Measurements from ENCODE around the gene SCN5A. TPM values are rescaled to one million over a fixed set of nuclear protein-coding genes. Genes with fewer than 3 reads are reported as not detected.

SCN5A gene
- total and polyA plus RNA-seq, 2 experiments from 2014 or later, result 10.2 to 10.6 TPM

GRCh38 chr3:38522002-38522401 lies 127.5 kb downstream of the SCN5A start:
- Histone ChIP-seq H3K4me2 (no peak overlapping the region), H3F3A (replicated peaks; ENCODE audit: low read depth) (no peaks in the 10 kb centered on the region), H3K27me3 (ENCODE audit: insufficient read depth) (no peaks in the 10 kb centered on the region), H3K36me3 (ENCODE audit: insufficient read depth) (peaks cover 12% of the 10 kb centered on the region), H4K20me1 (replicated peaks; ENCODE audit: insufficient read depth) (no peaks in the 10 kb centered on the region), H3K27ac (ENCODE audit: low read depth) (no peak overlapping the region), H2AFZ (no peak overlapping the region), H3K4me3 (no peak overlapping the region), H3K4me1 (ENCODE audit: insufficient read depth) (peaks cover 24% of the 10 kb centered on the region), H3K79me2 (replicated peaks; ENCODE audit: insufficient read depth) (no peaks in the 10 kb centered on the region), H3K9me2 (ENCODE audit: insufficient read depth) (no peaks in the 10 kb centered on the region)
- DNase-seq (ENCODE audit: low spot score) (no peak), ATAC-seq (no peak)
- no peaks in the 10 kb centered on the region for H3K9me3 Mint-ChIP-seq
- peaks cover 37% of the 10 kb centered on the region for H3K36me3 Mint-ChIP-seq (ENCODE audit: low read depth)
- H3K4me1 Mint-ChIP-seq, result peaks cover 38% of the 10 kb centered on the region
- H3K4me3 Mint-ChIP-seq, result no peak overlapping the region
- no peak for TF ChIP-seq EZH2 (IDR thresholded peaks at IDR 0.05; ENCODE audit: low read depth, unreplicated experiment)
- TF ChIP-seq, protein P1, sequence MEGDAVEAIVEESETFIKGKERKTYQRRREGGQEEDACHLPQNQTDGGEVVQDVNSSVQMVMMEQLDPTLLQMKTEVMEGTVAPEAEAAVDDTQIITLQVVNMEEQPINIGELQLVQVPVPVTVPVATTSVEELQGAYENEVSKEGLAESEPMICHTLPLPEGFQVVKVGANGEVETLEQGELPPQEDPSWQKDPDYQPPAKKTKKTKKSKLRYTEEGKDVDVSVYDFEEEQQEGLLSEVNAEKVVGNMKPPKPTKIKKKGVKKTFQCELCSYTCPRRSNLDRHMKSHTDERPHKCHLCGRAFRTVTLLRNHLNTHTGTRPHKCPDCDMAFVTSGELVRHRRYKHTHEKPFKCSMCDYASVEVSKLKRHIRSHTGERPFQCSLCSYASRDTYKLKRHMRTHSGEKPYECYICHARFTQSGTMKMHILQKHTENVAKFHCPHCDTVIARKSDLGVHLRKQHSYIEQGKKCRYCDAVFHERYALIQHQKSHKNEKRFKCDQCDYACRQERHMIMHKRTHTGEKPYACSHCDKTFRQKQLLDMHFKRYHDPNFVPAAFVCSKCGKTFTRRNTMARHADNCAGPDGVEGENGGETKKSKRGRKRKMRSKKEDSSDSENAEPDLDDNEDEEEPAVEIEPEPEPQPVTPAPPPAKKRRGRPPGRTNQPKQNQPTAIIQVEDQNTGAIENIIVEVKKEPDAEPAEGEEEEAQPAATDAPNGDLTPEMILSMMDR (conservative IDR thresholded peaks at IDR 0.05; ENCODE audit: low read depth in 2 of 2), result no peak
- TF ChIP-seq ZNF114 (CRISPR knock-in tag; IDR thresholded peaks at IDR 0.05), result no peak
- no peak for TF ChIP-seq NANOG (IDR thresholded peaks at IDR 0.05; ENCODE audit: borderline replicate concordance)
- TF ChIP-seq, protein P2, sequence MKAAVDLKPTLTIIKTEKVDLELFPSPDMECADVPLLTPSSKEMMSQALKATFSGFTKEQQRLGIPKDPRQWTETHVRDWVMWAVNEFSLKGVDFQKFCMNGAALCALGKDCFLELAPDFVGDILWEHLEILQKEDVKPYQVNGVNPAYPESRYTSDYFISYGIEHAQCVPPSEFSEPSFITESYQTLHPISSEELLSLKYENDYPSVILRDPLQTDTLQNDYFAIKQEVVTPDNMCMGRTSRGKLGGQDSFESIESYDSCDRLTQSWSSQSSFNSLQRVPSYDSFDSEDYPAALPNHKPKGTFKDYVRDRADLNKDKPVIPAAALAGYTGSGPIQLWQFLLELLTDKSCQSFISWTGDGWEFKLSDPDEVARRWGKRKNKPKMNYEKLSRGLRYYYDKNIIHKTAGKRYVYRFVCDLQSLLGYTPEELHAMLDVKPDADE (IDR thresholded peaks at IDR 0.05), result no peak
- TF ChIP-seq ZNF331 (CRISPR knock-in tag; IDR thresholded peaks at IDR 0.05; ENCODE audit: low read depth), result no peak
- TF ChIP-seq, protein P3, sequence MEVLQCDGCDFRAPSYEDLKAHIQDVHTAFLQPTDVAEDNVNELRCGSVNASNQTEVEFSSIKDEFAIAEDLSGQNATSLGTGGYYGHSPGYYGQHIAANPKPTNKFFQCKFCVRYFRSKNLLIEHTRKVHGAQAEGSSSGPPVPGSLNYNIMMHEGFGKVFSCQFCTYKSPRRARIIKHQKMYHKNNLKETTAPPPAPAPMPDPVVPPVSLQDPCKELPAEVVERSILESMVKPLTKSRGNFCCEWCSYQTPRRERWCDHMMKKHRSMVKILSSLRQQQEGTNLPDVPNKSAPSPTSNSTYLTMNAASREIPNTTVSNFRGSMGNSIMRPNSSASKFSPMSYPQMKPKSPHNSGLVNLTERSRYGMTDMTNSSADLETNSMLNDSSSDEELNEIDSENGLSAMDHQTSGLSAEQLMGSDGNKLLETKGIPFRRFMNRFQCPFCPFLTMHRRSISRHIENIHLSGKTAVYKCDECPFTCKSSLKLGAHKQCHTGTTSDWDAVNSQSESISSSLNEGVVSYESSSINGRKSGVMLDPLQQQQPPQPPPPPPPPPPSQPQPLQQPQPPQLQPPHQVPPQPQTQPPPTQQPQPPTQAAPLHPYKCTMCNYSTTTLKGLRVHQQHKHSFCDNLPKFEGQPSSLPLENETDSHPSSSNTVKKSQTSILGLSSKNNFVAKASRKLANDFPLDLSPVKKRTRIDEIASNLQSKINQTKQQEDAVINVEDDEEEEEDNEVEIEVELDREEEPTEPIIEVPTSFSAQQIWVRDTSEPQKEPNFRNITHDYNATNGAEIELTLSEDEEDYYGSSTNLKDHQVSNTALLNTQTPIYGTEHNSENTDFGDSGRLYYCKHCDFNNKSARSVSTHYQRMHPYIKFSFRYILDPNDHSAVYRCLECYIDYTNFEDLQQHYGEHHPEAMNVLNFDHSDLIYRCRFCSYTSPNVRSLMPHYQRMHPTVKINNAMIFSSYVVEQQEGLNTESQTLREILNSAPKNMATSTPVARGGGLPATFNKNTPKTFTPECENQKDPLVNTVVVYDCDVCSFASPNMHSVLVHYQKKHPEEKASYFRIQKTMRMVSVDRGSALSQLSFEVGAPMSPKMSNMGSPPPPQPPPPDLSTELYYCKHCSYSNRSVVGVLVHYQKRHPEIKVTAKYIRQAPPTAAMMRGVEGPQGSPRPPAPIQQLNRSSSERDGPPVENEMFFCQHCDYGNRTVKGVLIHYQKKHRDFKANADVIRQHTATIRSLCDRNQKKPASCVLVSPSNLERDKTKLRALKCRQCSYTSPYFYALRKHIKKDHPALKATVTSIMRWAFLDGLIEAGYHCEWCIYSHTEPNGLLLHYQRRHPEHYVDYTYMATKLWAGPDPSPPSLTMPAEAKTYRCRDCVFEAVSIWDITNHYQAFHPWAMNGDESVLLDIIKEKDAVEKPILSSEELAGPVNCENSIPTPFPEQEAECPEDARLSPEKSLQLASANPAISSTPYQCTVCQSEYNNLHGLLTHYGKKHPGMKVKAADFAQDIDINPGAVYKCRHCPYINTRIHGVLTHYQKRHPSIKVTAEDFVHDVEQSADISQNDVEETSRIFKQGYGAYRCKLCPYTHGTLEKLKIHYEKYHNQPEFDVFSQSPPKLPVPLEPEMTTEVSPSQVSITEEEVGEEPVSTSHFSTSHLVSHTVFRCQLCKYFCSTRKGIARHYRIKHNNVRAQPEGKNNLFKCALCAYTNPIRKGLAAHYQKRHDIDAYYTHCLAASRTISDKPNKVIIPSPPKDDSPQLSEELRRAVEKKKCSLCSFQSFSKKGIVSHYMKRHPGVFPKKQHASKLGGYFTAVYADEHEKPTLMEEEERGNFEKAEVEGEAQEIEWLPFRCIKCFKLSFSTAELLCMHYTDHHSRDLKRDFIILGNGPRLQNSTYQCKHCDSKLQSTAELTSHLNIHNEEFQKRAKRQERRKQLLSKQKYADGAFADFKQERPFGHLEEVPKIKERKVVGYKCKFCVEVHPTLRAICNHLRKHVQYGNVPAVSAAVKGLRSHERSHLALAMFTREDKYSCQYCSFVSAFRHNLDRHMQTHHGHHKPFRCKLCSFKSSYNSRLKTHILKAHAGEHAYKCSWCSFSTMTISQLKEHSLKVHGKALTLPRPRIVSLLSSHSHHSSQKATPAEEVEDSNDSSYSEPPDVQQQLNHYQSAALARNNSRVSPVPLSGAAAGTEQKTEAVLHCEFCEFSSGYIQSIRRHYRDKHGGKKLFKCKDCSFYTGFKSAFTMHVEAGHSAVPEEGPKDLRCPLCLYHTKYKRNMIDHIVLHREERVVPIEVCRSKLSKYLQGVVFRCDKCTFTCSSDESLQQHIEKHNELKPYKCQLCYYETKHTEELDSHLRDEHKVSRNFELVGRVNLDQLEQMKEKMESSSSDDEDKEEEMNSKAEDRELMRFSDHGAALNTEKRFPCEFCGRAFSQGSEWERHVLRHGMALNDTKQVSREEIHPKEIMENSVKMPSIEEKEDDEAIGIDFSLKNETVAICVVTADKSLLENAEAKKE (CRISPR knock-in tag; IDR thresholded peaks at IDR 0.05), result no peak
- H3K27me3 Mint-ChIP-seq (ENCODE audit: insufficient read depth, low read depth, poor library complexity), result no peaks in the 10 kb centered on the region
- 0 out of 2 replicates have a peak overlapping the region, but pooled peaks have one; percentile 27 for H3K27ac Mint-ChIP-seq
